Transverse colon (tissue), 4 donors: ENCODE measurements around the gene HOXB1.

Experiments
- CTCF ChIP-seq, 5 experiments: fragments of 200-600 bp in 3 of 5; fragments of 450-650 bp in 2 of 5; sonication (generic) in 3 of 5; IDR thresholded peaks; 1 replicate in 2 of 5; 2 replicates in 3 of 5; pipeline ENCODE4 v1.5.1; 2016 to 2017; ENCODE audit warnings: antibody characterized with exemption in 5 of 5, inconsistent platforms in 3 of 5, mild to moderate bottlenecking in 2 of 5, moderate library complexity in 1 of 5
- POLR2A ChIP-seq: fragments of 450-650 bp; IDR thresholded peaks from one replicate; pipeline ENCODE4 v1.6.1; 2016; ENCODE audit warnings: antibody characterized with exemption, mild to moderate bottlenecking, moderate library complexity
- POLR2AphosphoS5 ChIP-seq, 3 donors: sonication (generic); formaldehyde crosslinking; IDR thresholded peaks; one replicate each; pipeline ENCODE4 v1.6.1; 2016; ENCODE audit warnings: antibody characterized with exemption in 3 of 3

GRCh38 chr17:48510381-48510760 lies 20.4 kb downstream of the HOXB1 start:
- TF ChIP-seq CTCF (IDR thresholded peaks at IDR 0.05) (no peak), POLR2AphosphoS5 (IDR thresholded peaks at IDR 0.05) (no peak), POLR2A (no peak)
